GM12892 (cell line): ENCODE results near the gene LRRC23.

Source experiments
- POLR2A ChIP-seq: IDR thresholded peaks from 2 replicates; pipeline ENCODE4 v1.6.1; 2011; ENCODE audit warnings: low read depth, low read length, control low read depth
- POLR2AphosphoS5 ChIP-seq: IDR thresholded peaks from 2 replicates; pipeline ENCODE4 v1.6.1; 2011; ENCODE audit warnings: low read depth, low read length, control low read depth
- TAF1 ChIP-seq: IDR thresholded peaks from 2 replicates; pipeline ENCODE4 v1.6.1; 2011; ENCODE audit warnings: low read depth, mild to moderate bottlenecking, control low read depth, low read length, borderline replicate concordance

GRCh38 chr12:6899837-6900519 lies 4.6 kb upstream of the LRRC23 start:
- no peak for TF ChIP-seq POLR2AphosphoS5
- no peak for TF ChIP-seq POLR2A
- no peak for TF ChIP-seq TAF1
